Stimulated activated CD8-positive, alpha-beta memory T cell treated with anti-CD3 and anti-CD28 coated beads, Interleukin-7, amount 100 ng/mL, for 1 hour (primary cell): ENCODE results near the gene LMNA.
"Not testable (repeated sequence)": the region's sequence is repeated elsewhere in the genome, so short reads cannot be mapped to it uniquely, and the experiment has no call there.

ENCODE experiments used
- DNase-seq, 2 donors: peaks; one replicate each; pipeline ENCODE4 v3.0.0-alpha.2; 2020; ENCODE audit warnings: low read depth in 2 of 2

Gene LMNA

DNA sequence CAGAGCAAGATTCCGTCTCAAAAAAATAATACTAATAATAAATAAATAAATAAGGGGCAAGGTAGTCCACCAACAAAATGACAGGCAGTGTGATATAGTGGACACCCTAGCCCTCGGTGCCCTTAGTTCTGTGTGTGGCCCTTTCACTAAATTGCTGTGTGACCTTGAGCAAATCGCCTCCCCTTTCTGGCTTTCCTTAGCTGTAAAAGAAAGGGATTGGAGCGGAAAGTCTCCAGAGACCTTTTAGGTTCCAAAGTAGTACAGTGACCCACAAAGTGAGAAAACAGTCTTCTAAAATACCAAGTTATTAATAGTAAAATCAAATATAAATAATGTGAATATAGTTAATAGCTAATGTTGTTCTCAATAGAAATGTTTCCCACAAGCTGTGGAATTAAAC is 7.6 kb downstream of the LMNA start:
- no peak for DNase-seq

- no peak for DNase-seq
Observed at GRCh38 chr1:156122519-156123355, 8.2 kb downstream of the LMNA start.

GRCh38 chr1:156123356-156124196 is 9.1 kb downstream of the LMNA start:
- DNase-seq = no peak

- DNase-seq = no peak
Observed at GRCh38 chr1:156124557-156125483, 10.3 kb downstream of the LMNA start.

- DNase-seq = not testable (repeated sequence)
Observed at GRCh38 chr1:156125544-156125943, 11.0 kb downstream of the LMNA start.

- peak in 1 of 2 donors; percentile 33 for DNase-seq
Observed at GRCh38 chr1:156126043-156126629, 11.6 kb downstream of the LMNA start.

- peak; percentile 55 to 58 for DNase-seq
Observed at GRCh38 chr1:156126630-156127534, 12.4 kb downstream of the LMNA start.

DNA sequence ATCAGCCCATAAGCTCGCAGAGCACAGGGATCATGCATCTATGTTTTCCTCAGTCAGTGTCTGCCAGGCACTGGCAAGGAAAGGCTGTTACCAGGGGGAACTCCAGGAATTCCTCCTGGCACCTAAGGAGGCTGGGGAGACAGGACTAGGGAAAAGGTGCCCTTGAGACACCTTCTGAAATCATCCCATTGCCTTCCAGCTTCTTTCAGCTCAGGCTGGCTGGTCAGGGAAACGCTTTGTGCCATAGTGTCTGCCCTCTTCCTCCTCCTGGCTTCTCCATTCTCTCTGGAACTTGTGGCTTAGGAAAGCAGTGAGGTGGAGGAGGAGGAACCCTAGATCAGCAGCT is 13.8 kb downstream of the LMNA start:
- no peak for DNase-seq

GRCh38 chr1:156128654-156129597 is 14.4 kb downstream of the LMNA start:
- DNase-seq = no peak

DNA sequence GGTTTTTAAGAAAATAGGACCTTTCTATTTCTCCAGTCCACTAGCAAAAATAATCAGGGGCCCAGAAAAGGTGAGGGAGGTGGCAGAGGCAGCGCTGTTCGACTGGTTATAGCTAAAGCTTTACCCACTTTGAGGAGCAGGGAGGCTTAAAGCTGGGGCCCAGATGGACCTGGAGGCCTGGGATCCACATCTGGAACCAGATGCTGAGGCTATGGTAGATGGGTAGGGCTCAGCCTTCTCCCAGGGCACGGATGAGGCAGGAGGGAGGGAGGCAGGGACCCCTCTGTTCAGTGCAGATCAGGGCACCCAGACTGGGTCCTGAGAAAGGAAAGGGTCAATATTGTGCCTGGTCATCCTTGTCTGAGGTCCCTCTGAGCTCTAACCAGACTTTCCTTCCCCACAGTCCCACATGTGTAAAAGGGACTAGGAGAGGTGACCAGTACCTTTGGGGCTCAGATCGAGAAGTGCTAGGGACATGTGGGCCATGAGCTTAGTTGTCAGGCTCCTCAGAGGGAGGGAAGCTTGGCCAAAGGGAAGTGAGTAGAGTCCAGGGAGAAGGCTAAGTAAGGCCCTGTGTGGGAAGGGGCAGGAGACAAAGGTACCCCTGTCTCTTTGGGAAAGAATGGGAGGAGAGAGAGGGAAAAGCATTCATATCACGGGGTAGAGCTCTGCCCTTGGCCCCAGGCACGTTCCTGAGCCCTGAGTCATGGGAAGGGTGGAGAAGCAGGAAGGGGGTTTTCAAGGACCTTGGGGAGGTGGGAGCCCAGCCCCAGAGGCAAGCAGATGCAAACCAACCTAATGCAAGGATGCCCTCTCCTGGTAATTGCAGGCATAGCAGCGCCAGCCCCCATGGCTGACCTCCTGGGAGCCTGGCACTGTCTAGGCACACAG is 15.4 kb downstream of the LMNA start:
- peak; percentile 55 to 72 for DNase-seq

- no peak for DNase-seq
Observed at GRCh38 chr1:156130578-156130942, 16.0 kb downstream of the LMNA start.

GRCh38 chr1:156134716-156135435 is 20.4 kb downstream of the LMNA start:
- no peak for DNase-seq

- DNase-seq = no peak
Observed at GRCh38 chr1:156135930-156136871, 21.7 kb downstream of the LMNA start.

GRCh38 chr1:156136970-156137483 is 22.5 kb downstream of the LMNA start:
- DNase-seq = no peak

DNA sequence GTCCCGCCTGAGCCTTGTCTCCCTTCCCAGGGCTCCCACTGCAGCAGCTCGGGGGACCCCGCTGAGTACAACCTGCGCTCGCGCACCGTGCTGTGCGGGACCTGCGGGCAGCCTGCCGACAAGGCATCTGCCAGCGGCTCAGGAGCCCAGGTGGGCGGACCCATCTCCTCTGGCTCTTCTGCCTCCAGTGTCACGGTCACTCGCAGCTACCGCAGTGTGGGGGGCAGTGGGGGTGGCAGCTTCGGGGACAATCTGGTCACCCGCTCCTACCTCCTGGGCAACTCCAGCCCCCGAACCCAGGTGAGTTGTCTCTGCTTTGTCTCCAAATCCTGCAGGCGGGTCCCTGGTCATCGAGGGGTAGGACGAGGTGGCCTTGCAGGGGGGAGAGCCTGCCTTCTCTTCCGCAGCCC is 24.0 kb downstream of the LMNA start:
- no peak for DNase-seq
